Parathyroid adenoma (tissue), 2 donors: Measurements from ENCODE around the gene TMIE.

Experiments used
- H2AFZ ChIP-seq: fragments of 300-600 bp; sonication (generic); one replicate; pipeline ENCODE4 v1.7.0; 2017; ENCODE audit warnings: antibody characterized with exemption, mild to moderate bottlenecking
- H3K27ac ChIP-seq: fragments of 300-600 bp; sonication (generic); one replicate; pipeline ENCODE4 v1.7.0; 2017
- H3K27me3 ChIP-seq: fragments of 300-600 bp; sonication (generic); one replicate; pipeline ENCODE4 v1.7.0; 2017; ENCODE audit warnings: low read length; ENCODE audit not compliant: control insufficient read depth, insufficient read depth
- H3K36me3 ChIP-seq: fragments of 300-600 bp; sonication (generic); one replicate; pipeline ENCODE4 v1.7.0; 2017; ENCODE audit warnings: low read length; ENCODE audit not compliant: control insufficient read depth, insufficient read depth
- H3K4me1 ChIP-seq: fragments of 300-600 bp; sonication (generic); one replicate; pipeline ENCODE4 v1.7.0; 2017; ENCODE audit warnings: control low read depth
- H3K4me2 ChIP-seq: fragments of 300-600 bp; sonication (generic); one replicate; pipeline ENCODE4 v1.7.0; 2017; ENCODE audit warnings: low read length
- H3K4me3 ChIP-seq: fragments of 300-600 bp; sonication (generic); one replicate; pipeline ENCODE4 v1.7.0; 2017; ENCODE audit warnings: low read depth, low read length
- H3K79me2 ChIP-seq: fragments of 300-600 bp; sonication (generic); one replicate; pipeline ENCODE4 v1.7.0; 2017; ENCODE audit warnings: control low read depth
- H3K9ac ChIP-seq: fragments of 300-600 bp; sonication (generic); one replicate; pipeline ENCODE4 v1.7.0; 2017; ENCODE audit warnings: mild to moderate bottlenecking
- H3K9me3 ChIP-seq: fragments of 300-600 bp; sonication (generic); one replicate; pipeline ENCODE4 v1.7.0; 2017; ENCODE audit warnings: low read length; ENCODE audit not compliant: control insufficient read depth
- TF ChIP-seq, protein P1 (sequence below): fragments of 300-600 bp; sonication (generic); IDR thresholded peaks from one replicate; pipeline ENCODE4 v1.7.0; 2017; ENCODE audit warnings: antibody characterized with exemption, mild to moderate bottlenecking
- donor health status: primary hyperparathyroidism.

TMIE gene

DNA sequence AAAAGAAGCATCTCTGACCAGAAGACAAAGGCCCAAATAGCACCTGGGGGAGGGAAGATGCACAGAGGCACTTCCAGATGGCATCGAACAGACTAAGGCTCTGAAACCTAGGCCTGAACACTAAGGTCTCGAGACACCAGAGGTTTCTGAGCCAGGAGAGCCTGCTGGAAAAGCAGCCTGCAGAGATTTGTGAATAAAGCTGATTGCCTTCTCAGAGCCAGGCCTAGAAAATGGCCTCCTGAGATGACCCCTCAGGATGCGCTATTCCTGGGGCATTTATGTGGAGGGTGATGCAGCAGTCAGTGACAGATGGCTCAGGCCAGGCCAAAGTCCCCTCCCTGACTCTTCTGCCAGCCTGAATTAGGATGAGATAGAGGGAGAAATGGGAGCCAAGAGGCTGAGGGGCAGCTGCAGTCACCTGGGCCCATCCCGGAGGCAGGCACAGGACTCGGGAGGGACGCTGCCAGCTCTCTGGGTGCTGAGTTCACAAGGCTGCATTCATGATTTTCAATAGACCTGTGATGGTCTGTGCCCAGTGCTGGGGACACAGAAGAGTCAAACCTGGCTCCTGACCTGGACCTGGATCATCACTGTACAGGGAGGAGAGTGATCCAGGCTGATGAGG, 9.6 kb downstream of the TMIE start:
- TF ChIP-seq, protein P1, sequence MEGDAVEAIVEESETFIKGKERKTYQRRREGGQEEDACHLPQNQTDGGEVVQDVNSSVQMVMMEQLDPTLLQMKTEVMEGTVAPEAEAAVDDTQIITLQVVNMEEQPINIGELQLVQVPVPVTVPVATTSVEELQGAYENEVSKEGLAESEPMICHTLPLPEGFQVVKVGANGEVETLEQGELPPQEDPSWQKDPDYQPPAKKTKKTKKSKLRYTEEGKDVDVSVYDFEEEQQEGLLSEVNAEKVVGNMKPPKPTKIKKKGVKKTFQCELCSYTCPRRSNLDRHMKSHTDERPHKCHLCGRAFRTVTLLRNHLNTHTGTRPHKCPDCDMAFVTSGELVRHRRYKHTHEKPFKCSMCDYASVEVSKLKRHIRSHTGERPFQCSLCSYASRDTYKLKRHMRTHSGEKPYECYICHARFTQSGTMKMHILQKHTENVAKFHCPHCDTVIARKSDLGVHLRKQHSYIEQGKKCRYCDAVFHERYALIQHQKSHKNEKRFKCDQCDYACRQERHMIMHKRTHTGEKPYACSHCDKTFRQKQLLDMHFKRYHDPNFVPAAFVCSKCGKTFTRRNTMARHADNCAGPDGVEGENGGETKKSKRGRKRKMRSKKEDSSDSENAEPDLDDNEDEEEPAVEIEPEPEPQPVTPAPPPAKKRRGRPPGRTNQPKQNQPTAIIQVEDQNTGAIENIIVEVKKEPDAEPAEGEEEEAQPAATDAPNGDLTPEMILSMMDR, result no peak
- Histone ChIP-seq H3K9me3 (no peaks in the 10 kb centered on the region), H3K36me3 (no peaks in the 10 kb centered on the region), H3K79me2 (no peaks in the 10 kb centered on the region), H2AFZ (no peak overlapping the region), H3K27me3 (no peaks in the 10 kb centered on the region), H3K9ac (no peak overlapping the region), H3K27ac (no peak overlapping the region), H3K4me2 (no peak overlapping the region), H3K4me1 (no peaks in the 10 kb centered on the region), H3K4me3 (no peak overlapping the region)

DNA sequence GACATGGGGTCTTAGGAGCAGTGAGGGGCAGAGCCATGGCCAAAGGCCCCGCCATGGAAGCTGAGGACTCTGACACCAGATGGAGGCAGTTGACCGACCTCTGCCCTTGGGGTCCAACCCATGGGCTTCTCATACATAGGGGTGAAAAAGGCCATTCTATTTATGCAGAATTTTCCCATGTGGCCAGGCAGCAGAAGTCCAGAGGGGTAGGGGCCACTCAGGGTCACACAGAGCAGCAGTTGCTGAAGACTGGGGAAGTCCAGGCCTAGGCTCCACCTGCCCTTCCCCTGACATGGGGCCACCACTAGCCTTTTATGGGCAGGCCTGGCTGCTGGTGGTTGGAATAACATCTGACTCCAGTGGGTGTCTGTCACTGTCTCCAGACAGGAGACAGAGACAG, 10.1 kb downstream of the TMIE start:
- Histone ChIP-seq H3K79me2 (no peaks in the 10 kb centered on the region), H2AFZ (no peak overlapping the region), H3K27me3 (no peaks in the 10 kb centered on the region), H3K4me3 (no peak overlapping the region), H3K9ac (no peak overlapping the region), H3K27ac (no peak overlapping the region), H3K4me2 (no peak overlapping the region), H3K4me1 (no peaks in the 10 kb centered on the region), H3K36me3 (no peaks in the 10 kb centered on the region), H3K9me3 (no peaks in the 10 kb centered on the region)
- TF ChIP-seq, protein P1, result no peak

DNA sequence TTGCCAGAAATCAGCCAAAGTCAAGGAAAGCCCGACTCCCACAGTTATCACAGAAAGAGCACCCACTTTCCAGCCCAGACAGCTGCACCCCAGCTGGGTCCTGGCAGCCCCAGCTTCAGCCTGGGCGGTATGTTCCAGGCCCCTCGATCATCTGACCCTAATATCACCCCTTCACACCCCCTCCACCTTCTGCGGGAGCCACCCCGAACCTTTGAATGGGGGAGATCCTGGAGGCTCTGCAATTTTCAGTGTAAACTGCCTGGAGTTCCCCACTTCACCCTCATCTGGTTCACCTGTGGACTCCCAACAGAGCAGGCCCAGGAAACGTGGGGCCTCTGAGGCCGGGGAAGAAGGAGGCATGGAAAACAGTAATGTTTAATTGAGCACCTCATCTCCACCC, 10.6 kb downstream of the TMIE start:
- Histone ChIP-seq H3K9me3 (no peaks in the 10 kb centered on the region), H3K27me3 (no peaks in the 10 kb centered on the region), H3K4me3 (no peak overlapping the region), H3K9ac (no peak overlapping the region), H3K4me1 (no peaks in the 10 kb centered on the region), H3K79me2 (no peaks in the 10 kb centered on the region), H3K36me3 (no peaks in the 10 kb centered on the region), H3K4me2 (no peak overlapping the region), H3K27ac (no peak overlapping the region), H2AFZ (no peak overlapping the region)
- TF ChIP-seq, protein P1, result no peak

DNA sequence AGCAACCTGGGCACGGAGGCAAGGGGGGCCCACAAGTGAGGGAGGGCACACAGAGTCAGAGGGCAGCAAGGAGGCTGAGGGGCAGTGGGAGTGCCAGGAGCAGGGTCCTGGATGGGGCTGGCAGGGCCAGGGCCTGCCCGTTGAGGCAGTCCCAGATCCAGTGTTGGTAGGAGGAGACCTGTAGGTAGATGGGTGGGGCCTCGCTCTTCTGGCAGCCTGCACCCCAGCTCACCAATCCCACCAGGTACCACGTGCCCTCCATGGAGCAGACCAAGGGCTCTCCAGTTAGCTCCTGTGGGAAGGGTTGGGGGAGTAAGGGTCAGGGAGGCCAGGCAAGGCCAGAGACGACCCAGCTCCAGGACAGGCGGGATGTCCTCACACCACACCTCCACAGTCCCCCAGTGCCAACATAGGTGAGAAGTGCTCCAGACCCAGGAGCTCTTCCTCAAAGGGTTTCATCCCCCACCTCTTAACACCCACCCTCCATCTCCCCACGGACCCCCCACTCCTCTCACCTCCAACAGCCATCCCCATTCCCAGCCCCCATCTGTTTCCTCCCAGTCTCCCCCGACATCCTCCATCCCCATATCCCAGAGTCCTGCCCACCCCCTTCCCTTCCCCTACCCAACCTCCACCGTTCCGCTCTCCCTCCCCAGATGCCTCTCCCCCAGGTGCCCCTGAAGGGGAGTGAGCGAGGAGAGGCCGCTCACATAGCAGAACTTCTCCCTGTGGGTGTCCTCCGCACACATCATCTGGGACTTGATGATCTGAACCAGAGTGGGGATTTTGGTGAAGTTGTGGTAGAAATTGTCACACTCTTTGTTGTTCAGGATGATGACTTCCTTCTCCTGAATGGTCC, 11.2 kb downstream of the TMIE start:
- Histone ChIP-seq H2AFZ (no peak overlapping the region), H3K79me2 (no peaks in the 10 kb centered on the region), H3K9ac (no peak overlapping the region), H3K4me1 (no peaks in the 10 kb centered on the region), H3K9me3 (no peaks in the 10 kb centered on the region), H3K27me3 (no peaks in the 10 kb centered on the region), H3K27ac (no peak overlapping the region), H3K4me2 (no peak overlapping the region), H3K36me3 (no peaks in the 10 kb centered on the region), H3K4me3 (no peak overlapping the region)
- TF ChIP-seq, protein P1, result no peak
